ENCODE results near the gene VAV1. TPM values are rescaled to one million over a fixed set of nuclear protein-coding genes. Genes with fewer than 3 reads are reported as not detected.

Gene VAV1
- total and polyA plus RNA-seq, 4 donors, result 0.60 to 13.3 (median 4.1) TPM

GRCh38 chr19:6849876-6850275, 77.4 kb downstream of the VAV1 start:
- H3K4me3 ChIP-seq (ENCODE audit: low read depth in 1 of 3, low read length in 3 of 3), result no peak overlapping the region
- H3K4me1 ChIP-seq (ENCODE audit: control insufficient read depth in 4 of 4, insufficient read depth in 4 of 4, low read length in 3 of 4), result no peaks in the 10 kb centered on the region
- no peak for DNase-seq (ENCODE audit: low spot score)
- no peak overlapping the region for H3K9ac ChIP-seq (ENCODE audit: low read depth in 1 of 2, low read length in 2 of 2)
- no peak for TF ChIP-seq RXRA (IDR thresholded peaks at IDR 0.05)
- no peak for TF ChIP-seq ATF3 (IDR thresholded peaks at IDR 0.05)
- no peak for TF ChIP-seq HNF4A (conservative IDR thresholded peaks at IDR 0.05)
- TF ChIP-seq, protein P1, sequence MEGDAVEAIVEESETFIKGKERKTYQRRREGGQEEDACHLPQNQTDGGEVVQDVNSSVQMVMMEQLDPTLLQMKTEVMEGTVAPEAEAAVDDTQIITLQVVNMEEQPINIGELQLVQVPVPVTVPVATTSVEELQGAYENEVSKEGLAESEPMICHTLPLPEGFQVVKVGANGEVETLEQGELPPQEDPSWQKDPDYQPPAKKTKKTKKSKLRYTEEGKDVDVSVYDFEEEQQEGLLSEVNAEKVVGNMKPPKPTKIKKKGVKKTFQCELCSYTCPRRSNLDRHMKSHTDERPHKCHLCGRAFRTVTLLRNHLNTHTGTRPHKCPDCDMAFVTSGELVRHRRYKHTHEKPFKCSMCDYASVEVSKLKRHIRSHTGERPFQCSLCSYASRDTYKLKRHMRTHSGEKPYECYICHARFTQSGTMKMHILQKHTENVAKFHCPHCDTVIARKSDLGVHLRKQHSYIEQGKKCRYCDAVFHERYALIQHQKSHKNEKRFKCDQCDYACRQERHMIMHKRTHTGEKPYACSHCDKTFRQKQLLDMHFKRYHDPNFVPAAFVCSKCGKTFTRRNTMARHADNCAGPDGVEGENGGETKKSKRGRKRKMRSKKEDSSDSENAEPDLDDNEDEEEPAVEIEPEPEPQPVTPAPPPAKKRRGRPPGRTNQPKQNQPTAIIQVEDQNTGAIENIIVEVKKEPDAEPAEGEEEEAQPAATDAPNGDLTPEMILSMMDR (IDR thresholded peaks at IDR 0.05; ENCODE audit: low read depth, low read length, missing input control), result no peak
- no peak for TF ChIP-seq TAF1 (conservative IDR thresholded peaks at IDR 0.05)
- TF ChIP-seq, protein P2, sequence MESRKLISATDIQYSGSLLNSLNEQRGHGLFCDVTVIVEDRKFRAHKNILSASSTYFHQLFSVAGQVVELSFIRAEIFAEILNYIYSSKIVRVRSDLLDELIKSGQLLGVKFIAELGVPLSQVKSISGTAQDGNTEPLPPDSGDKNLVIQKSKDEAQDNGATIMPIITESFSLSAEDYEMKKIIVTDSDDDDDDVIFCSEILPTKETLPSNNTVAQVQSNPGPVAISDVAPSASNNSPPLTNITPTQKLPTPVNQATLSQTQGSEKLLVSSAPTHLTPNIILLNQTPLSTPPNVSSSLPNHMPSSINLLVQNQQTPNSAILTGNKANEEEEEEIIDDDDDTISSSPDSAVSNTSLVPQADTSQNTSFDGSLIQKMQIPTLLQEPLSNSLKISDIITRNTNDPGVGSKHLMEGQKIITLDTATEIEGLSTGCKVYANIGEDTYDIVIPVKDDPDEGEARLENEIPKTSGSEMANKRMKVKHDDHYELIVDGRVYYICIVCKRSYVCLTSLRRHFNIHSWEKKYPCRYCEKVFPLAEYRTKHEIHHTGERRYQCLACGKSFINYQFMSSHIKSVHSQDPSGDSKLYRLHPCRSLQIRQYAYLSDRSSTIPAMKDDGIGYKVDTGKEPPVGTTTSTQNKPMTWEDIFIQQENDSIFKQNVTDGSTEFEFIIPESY (IDR thresholded peaks at IDR 0.05), result no peak
- TF ChIP-seq RAD21 (IDR thresholded peaks at IDR 0.05), result no peak
- no peak for TF ChIP-seq FOXA1 (IDR thresholded peaks at IDR 0.05)
- no peak for TF ChIP-seq YY1 (IDR thresholded peaks at IDR 0.05)
- TF ChIP-seq NR2F2 (IDR thresholded peaks at IDR 0.05), result no peak
- no peak for TF ChIP-seq SP1 (IDR thresholded peaks at IDR 0.05)
- no peak for TF ChIP-seq REST (IDR thresholded peaks at IDR 0.05)
- no peak for TF ChIP-seq EGR1 (IDR thresholded peaks at IDR 0.05; ENCODE audit: low read depth in 2 of 2)
- no peak for TF ChIP-seq HNF4G (IDR thresholded peaks at IDR 0.05)
- no peak for TF ChIP-seq GABPA (IDR thresholded peaks at IDR 0.05 in 1 of 2, conservative IDR thresholded peaks at IDR 0.05 in 1 of 2)
- no peak for TF ChIP-seq MAX (IDR thresholded peaks at IDR 0.05)
- no peak for TF ChIP-seq JUND (IDR thresholded peaks at IDR 0.05)
- TF ChIP-seq FOXA2 (IDR thresholded peaks at IDR 0.05), result no peak
- no peaks in the 10 kb centered on the region for H3K27me3 ChIP-seq (ENCODE audit: control insufficient read depth in 4 of 4, insufficient read depth in 4 of 4, low read length in 3 of 4)
- H3K27ac ChIP-seq (ENCODE audit: low read depth in 1 of 2, low read length in 2 of 2), result no peak overlapping the region
- peaks cover 0 to 2% (median 0%) of the 10 kb centered on the region in 4 donors for H3K36me3 ChIP-seq (ENCODE audit: control insufficient read depth in 4 of 4, insufficient read depth in 3 of 4, low read depth in 1 of 4, low read length in 3 of 4)
- 76% methylated on average over 2 of the region's 2 CpGs for WGBS
- no peaks in the 10 kb centered on the region for H3K9me3 ChIP-seq (ENCODE audit: control insufficient read depth in 4 of 4, low read length in 3 of 4)
